HEK293 (cell line): Measurements from ENCODE around the gene BTD.

Source experiments
- CTCF ChIA-PET: fragments of 350-600 bp; formaldehyde crosslinking; extraction: SDS; loops from one replicate; lab custom pipeline; 2021; ENCODE audit warnings: antibody characterized with exemption; lab: Yijun Ruan, JAX
- POLR2A ChIA-PET: fragments of 300-600 bp; formaldehyde crosslinking; extraction: SDS; loops from one replicate; lab custom pipeline; 2020; ENCODE audit warnings: antibody characterized with exemption, inconsistent platforms; lab: Yijun Ruan, JAX
- H3K27ac ChIP-seq: fragments of 200-500 bp; sonication (Bioruptor generic); 2 replicates; pipeline ENCODE4 v1.5.1; 2014; ENCODE audit warnings: low read depth, low read length, control low read depth, inconsistent platforms; ENCODE audit errors: extremely low read depth
- H3K36me3 ChIP-seq, 2 experiments: fragments of 200-500 bp in 1 of 2; sonication (Bioruptor generic) in 1 of 2; 1 replicate in 1 of 2; 2 replicates in 1 of 2; pipeline ENCODE4 v1.5.1; 2014 to 2017; ENCODE audit warnings: inconsistent platforms in 2 of 2, low read length in 2 of 2; ENCODE audit not compliant: control insufficient read depth in 2 of 2, insufficient read depth in 1 of 2
- H3K4me1 ChIP-seq: fragments of 200-500 bp; sonication (Bioruptor generic); 2 replicates; pipeline ENCODE4 v1.5.1; 2014; ENCODE audit warnings: mild to moderate bottlenecking, low read length, inconsistent platforms; ENCODE audit not compliant: control insufficient read depth, insufficient read depth
- H3K4me3 ChIP-seq: 2 replicates; pipeline ENCODE4 v1.5.1; 2011; ENCODE audit warnings: low read depth, mild to moderate bottlenecking, control low read depth, low read length, moderate library complexity
- H3K9me3 ChIP-seq: fragments of 200-500 bp; sonication (Bioruptor generic); 2 replicates; pipeline ENCODE4 v1.5.1; 2014; ENCODE audit warnings: low read depth, low read length, inconsistent platforms; ENCODE audit not compliant: control insufficient read depth, insufficient read depth
- GFI1B ChIP-seq: fragments of 450-650 bp; formaldehyde crosslinking; IDR thresholded peaks from 2 replicates; pipeline ENCODE4 v1.5.1; 2016; ENCODE audit warnings: missing biosample characterization, missing genetic modification characterization
- YY2 ChIP-seq: fragments of 450-650 bp; formaldehyde crosslinking; IDR thresholded peaks from 2 replicates; pipeline ENCODE4 v1.5.1; 2016; ENCODE audit warnings: missing biosample characterization, missing genetic modification characterization
- ZBTB8A ChIP-seq: fragments of 450-650 bp; formaldehyde crosslinking; IDR thresholded peaks from 2 replicates; pipeline ENCODE4 v1.5.1; 2016; ENCODE audit warnings: missing biosample characterization, missing genetic modification characterization
- ZFHX2 ChIP-seq: fragments of 450-650 bp; formaldehyde crosslinking; conservative IDR thresholded peaks from 2 replicates; pipeline ENCODE4 v1.5.1; 2016; ENCODE audit warnings: missing biosample characterization, missing genetic modification characterization
- ZFP3 ChIP-seq: fragments of 450-650 bp; formaldehyde crosslinking; IDR thresholded peaks from 2 replicates; pipeline ENCODE4 v1.5.1; 2016; ENCODE audit warnings: low read depth, missing biosample characterization, missing genetic modification characterization
- ZNF138 ChIP-seq: fragments of 450-650 bp; formaldehyde crosslinking; IDR thresholded peaks from 2 replicates; pipeline ENCODE4 v1.5.1; 2016; ENCODE audit warnings: missing biosample characterization, missing genetic modification characterization, borderline replicate concordance
- ZNF335 ChIP-seq: fragments of 450-650 bp; formaldehyde crosslinking; conservative IDR thresholded peaks from 2 replicates; pipeline ENCODE4 v1.5.1; 2016; ENCODE audit warnings: missing biosample characterization, missing genetic modification characterization
- ZNF391 ChIP-seq: fragments of 450-650 bp; formaldehyde crosslinking; IDR thresholded peaks from 2 replicates; pipeline ENCODE4 v1.5.1; 2016; ENCODE audit warnings: low read depth, missing biosample characterization, missing genetic modification characterization, borderline replicate concordance
- ZNF416 ChIP-seq: fragments of 450-650 bp; formaldehyde crosslinking; IDR thresholded peaks from 2 replicates; pipeline ENCODE4 v1.5.1; 2016; ENCODE audit warnings: missing biosample characterization, missing genetic modification characterization
- ZNF560 ChIP-seq: fragments of 450-650 bp; formaldehyde crosslinking; IDR thresholded peaks from 2 replicates; pipeline ENCODE4 v1.5.1; 2017; ENCODE audit warnings: missing biosample characterization, missing genetic modification characterization, borderline replicate concordance
- ZNF561 ChIP-seq: fragments of 450-650 bp; IDR thresholded peaks from 2 replicates; pipeline ENCODE4 v1.5.1; 2018; ENCODE audit warnings: missing biosample characterization, missing genetic modification characterization, borderline replicate concordance
- ZNF621 ChIP-seq: fragments of 450-650 bp; formaldehyde crosslinking; IDR thresholded peaks from 2 replicates; pipeline ENCODE4 v1.5.1; 2017; ENCODE audit warnings: missing biosample characterization, missing genetic modification characterization
- ZNF623 ChIP-seq: fragments of 450-650 bp; formaldehyde crosslinking; IDR thresholded peaks from 2 replicates; pipeline ENCODE4 v1.5.1; 2016; ENCODE audit warnings: missing biosample characterization, missing genetic modification characterization
- ZNF658 ChIP-seq: fragments of 450-650 bp; formaldehyde crosslinking; IDR thresholded peaks from 2 replicates; pipeline ENCODE4; 2016; ENCODE audit warnings: missing biosample characterization, missing genetic modification characterization
- ZNF776 ChIP-seq: fragments of 450-650 bp; formaldehyde crosslinking; IDR thresholded peaks from 2 replicates; pipeline ENCODE4 v1.5.0; 2017; ENCODE audit warnings: missing biosample characterization, missing genetic modification characterization, borderline replicate concordance
- TF ChIP-seq, protein P1 (sequence below): fragments of 450-650 bp; formaldehyde crosslinking; IDR thresholded peaks from 2 replicates; pipeline ENCODE4 v1.5.1; 2016; ENCODE audit warnings: missing biosample characterization, missing genetic modification characterization
- TF ChIP-seq, protein P2 (sequence below): fragments of 450-650 bp; formaldehyde crosslinking; IDR thresholded peaks from 2 replicates; pipeline ENCODE4 v1.5.1; 2016; ENCODE audit warnings: missing biosample characterization, missing genetic modification characterization, borderline replicate concordance
- TF ChIP-seq, protein P3 (sequence below): fragments of 450-650 bp; formaldehyde crosslinking; IDR thresholded peaks from 2 replicates; pipeline ENCODE4 v1.5.1; 2016; ENCODE audit warnings: missing biosample characterization, missing genetic modification characterization
- TF ChIP-seq, protein P4 (sequence below): fragments of 450-650 bp; formaldehyde crosslinking; IDR thresholded peaks from 2 replicates; pipeline ENCODE4 v1.5.1; 2016; ENCODE audit warnings: missing biosample characterization, missing genetic modification characterization

Gene BTD

DNA sequence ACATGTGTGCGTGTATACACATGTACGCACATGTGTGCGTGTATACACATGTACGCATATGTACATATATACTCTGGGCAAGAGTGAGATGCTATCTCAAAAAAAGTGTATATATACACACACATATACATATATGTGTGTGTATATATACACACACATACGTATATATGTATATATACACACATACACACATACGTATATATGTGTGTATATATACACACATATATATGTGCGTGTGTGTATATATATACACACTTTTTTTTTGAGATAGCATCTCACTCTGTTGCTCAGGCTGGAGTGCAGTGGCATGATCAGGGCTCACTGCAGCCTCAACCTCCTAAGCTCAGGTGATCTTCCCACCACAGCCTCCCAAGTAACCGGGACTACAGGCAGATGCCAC is 8.6 kb upstream of the BTD start:
- Histone ChIP-seq H3K4me3 (no peak overlapping the region), H3K36me3 (peaks cover 44 to 48% of the 10 kb centered on the region in 2 experiments), H3K27ac (no peak overlapping the region), H3K4me1 (no peaks in the 10 kb centered on the region), H3K9me3 (no peaks in the 10 kb centered on the region)
- CTCF ChIA-PET = no interaction called here
- TF ChIP-seq ZNF391 (tag by site-specific recombination) (no peak), ZNF335 (tag by site-specific recombination) (no peak), ZBTB8A (no peak), ZNF623 (tag by site-specific recombination) (no peak), ZNF776 (tag by site-specific recombination) (no peak), GFI1B (tag by site-specific recombination) (no peak), ZNF621 (no peak), ZNF416 (no peak), ZFHX2 (tag by site-specific recombination) (no peak), ZNF658 (tag by site-specific recombination) (no peak), ZFP3 (tag by site-specific recombination) (no peak), ZNF561 (no peak), YY2 (no peak), ZNF560 (tag by site-specific recombination) (no peak)
- TF ChIP-seq, protein P1, sequence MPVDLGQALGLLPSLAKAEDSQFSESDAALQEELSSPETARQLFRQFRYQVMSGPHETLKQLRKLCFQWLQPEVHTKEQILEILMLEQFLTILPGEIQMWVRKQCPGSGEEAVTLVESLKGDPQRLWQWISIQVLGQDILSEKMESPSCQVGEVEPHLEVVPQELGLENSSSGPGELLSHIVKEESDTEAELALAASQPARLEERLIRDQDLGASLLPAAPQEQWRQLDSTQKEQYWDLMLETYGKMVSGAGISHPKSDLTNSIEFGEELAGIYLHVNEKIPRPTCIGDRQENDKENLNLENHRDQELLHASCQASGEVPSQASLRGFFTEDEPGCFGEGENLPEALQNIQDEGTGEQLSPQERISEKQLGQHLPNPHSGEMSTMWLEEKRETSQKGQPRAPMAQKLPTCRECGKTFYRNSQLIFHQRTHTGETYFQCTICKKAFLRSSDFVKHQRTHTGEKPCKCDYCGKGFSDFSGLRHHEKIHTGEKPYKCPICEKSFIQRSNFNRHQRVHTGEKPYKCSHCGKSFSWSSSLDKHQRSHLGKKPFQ (tag by site-specific recombination) = no peak
- TF ChIP-seq, protein P2, sequence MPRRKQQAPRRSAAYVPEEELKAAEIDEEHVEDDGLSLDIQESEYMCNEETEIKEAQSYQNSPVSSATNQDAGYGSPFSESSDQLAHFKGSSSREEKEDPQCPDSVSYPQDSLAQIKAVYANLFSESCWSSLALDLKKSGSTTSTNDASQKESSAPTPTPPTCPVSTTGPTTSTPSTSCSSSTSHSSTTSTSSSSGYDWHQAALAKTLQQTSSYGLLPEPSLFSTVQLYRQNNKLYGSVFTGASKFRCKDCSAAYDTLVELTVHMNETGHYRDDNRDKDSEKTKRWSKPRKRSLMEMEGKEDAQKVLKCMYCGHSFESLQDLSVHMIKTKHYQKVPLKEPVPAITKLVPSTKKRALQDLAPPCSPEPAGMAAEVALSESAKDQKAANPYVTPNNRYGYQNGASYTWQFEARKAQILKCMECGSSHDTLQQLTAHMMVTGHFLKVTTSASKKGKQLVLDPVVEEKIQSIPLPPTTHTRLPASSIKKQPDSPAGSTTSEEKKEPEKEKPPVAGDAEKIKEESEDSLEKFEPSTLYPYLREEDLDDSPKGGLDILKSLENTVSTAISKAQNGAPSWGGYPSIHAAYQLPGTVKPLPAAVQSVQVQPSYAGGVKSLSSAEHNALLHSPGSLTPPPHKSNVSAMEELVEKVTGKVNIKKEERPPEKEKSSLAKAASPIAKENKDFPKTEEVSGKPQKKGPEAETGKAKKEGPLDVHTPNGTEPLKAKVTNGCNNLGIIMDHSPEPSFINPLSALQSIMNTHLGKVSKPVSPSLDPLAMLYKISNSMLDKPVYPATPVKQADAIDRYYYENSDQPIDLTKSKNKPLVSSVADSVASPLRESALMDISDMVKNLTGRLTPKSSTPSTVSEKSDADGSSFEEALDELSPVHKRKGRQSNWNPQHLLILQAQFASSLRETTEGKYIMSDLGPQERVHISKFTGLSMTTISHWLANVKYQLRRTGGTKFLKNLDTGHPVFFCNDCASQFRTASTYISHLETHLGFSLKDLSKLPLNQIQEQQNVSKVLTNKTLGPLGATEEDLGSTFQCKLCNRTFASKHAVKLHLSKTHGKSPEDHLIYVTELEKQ (tag by site-specific recombination) = no peak
- TF ChIP-seq, protein P3, sequence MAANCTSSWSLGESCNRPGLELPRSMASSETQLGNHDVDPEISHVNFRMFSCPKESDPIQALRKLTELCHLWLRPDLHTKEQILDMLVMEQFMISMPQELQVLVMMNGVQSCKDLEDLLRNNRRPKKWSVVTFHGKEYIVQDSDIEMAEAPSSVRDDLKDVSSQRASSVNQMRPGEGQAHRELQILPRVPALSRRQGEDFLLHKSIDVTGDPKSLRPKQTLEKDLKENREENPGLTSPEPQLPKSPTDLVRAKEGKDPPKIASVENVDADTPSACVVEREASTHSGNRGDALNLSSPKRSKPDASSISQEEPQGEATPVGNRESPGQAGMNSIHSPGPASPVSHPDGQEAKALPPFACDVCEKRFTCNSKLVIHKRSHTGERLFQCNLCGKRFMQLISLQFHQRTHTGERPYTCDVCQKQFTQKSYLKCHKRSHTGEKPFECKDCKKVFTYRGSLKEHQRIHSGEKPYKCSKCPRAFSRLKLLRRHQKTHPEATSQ (tag by site-specific recombination) = no peak
- TF ChIP-seq, protein P4, sequence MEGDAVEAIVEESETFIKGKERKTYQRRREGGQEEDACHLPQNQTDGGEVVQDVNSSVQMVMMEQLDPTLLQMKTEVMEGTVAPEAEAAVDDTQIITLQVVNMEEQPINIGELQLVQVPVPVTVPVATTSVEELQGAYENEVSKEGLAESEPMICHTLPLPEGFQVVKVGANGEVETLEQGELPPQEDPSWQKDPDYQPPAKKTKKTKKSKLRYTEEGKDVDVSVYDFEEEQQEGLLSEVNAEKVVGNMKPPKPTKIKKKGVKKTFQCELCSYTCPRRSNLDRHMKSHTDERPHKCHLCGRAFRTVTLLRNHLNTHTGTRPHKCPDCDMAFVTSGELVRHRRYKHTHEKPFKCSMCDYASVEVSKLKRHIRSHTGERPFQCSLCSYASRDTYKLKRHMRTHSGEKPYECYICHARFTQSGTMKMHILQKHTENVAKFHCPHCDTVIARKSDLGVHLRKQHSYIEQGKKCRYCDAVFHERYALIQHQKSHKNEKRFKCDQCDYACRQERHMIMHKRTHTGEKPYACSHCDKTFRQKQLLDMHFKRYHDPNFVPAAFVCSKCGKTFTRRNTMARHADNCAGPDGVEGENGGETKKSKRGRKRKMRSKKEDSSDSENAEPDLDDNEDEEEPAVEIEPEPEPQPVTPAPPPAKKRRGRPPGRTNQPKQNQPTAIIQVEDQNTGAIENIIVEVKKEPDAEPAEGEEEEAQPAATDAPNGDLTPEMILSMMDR (tag by site-specific recombination) = no peak
- POLR2A ChIA-PET = no interaction called here

DNA sequence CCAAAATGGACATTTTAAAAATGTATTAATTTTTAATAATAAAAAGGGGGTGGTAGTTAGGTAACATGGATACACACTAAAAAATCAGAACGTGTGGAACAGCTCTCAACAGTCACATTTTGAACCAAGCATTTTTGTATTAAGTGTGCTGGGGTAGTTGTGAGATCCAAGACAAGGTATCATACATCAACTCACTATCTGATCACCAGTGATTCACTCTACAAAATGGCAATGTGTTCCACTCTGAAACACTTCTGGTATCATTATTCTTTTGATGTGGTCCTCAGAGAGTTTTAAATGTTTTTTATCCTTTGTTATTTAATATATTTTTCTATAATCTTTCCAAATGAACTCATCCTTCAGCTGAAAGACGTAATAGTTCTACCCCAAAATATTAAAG is 5.6 kb upstream of the BTD start:
- peaks cover 20 to 51% of the 10 kb centered on the region in 2 experiments for H3K36me3 ChIP-seq
- no peak overlapping the region for H3K27ac ChIP-seq
- H3K9me3 ChIP-seq = no peaks in the 10 kb centered on the region
- ChIA-PET POLR2A (no interaction called here), CTCF (no interaction called here)
- no peaks in the 10 kb centered on the region for H3K4me1 ChIP-seq
- TF ChIP-seq ZNF138 (tag by site-specific recombination) = no peak
- TF ChIP-seq, all 188 proteins: peak for 0
- H3K4me3 ChIP-seq = no peak overlapping the region
